H9 (cell line): ENCODE data around the gene BHLHE23. TPM values are rescaled to one million over a fixed set of nuclear protein-coding genes. Genes with fewer than 3 reads are reported as not detected.

Experiments
- DNase-seq: peaks from one replicate; pipeline ENCODE4 v3.0.0-alpha.2; 2017
- H2AFZ ChIP-seq: one replicate; pipeline ENCODE4 v1.6.1; 2013; ENCODE audit warnings: mild to moderate bottlenecking, low read length, control low read depth, moderate library complexity
- H2AK5ac ChIP-seq: 2 replicates; pipeline ENCODE4 v1.6.1; 2013; ENCODE audit warnings: low read length, control low read depth, mixed read lengths; ENCODE audit not compliant: insufficient read length
- H2BK120ac ChIP-seq: one replicate; pipeline ENCODE4 v1.6.1; 2013; ENCODE audit warnings: low read depth, mild to moderate bottlenecking, low read length, control low read depth, inconsistent platforms; ENCODE audit not compliant: poor library complexity, severe bottlenecking
- H2BK12ac ChIP-seq: 2 replicates; pipeline ENCODE4 v1.6.1; 2013; ENCODE audit warnings: low read length, control low read depth, mixed read lengths, low read depth; ENCODE audit not compliant: insufficient read length
- H2BK15ac ChIP-seq: 2 replicates; pipeline ENCODE4 v1.6.1; 2013; ENCODE audit warnings: low read depth, low read length, control low read depth
- H2BK20ac ChIP-seq: one replicate; pipeline ENCODE4 v1.6.1; 2013; ENCODE audit warnings: low read depth, mild to moderate bottlenecking, low read length, control low read depth, inconsistent platforms; ENCODE audit not compliant: poor library complexity, severe bottlenecking
- H2BK5ac ChIP-seq: 2 replicates; pipeline ENCODE4 v1.6.1; 2013; ENCODE audit warnings: low read length, control low read depth, mixed read lengths; ENCODE audit not compliant: insufficient read length
- H3K14ac ChIP-seq: 2 replicates; pipeline ENCODE4 v1.6.1; 2013; ENCODE audit warnings: low read length, control low read depth; ENCODE audit not compliant: insufficient read depth
- H3K18ac ChIP-seq: 2 replicates; pipeline ENCODE4 v1.6.1; 2013; ENCODE audit warnings: low read depth, mild to moderate bottlenecking, mixed read lengths, low read length, control low read depth; ENCODE audit not compliant: insufficient read length
- H3K23ac ChIP-seq: 2 replicates; pipeline ENCODE4 v1.6.1; 2013; ENCODE audit warnings: low read length, control low read depth, mixed read lengths, low read depth; ENCODE audit not compliant: insufficient read length
- H3K23me2 ChIP-seq: 2 replicates; pipeline ENCODE4 v1.6.1; 2013; ENCODE audit warnings: low read depth, mild to moderate bottlenecking, mixed read lengths, low read length, control low read depth; ENCODE audit not compliant: insufficient read length, poor library complexity, severe bottlenecking
- H3K27ac ChIP-seq: 2 replicates; pipeline ENCODE4 v1.5.1; 2013; ENCODE audit warnings: low read length, control low read depth, mixed read lengths, low read depth; ENCODE audit not compliant: insufficient read length
- H3K27me3 ChIP-seq: 2 replicates; pipeline ENCODE4 v1.6.1; 2013; ENCODE audit warnings: low read length, control low read depth, inconsistent platforms; ENCODE audit not compliant: insufficient read depth
- H3K4ac ChIP-seq: 2 replicates; pipeline ENCODE4 v1.6.1; 2013; ENCODE audit warnings: low read depth, mild to moderate bottlenecking, control low read depth, inconsistent platforms, low read length, moderate library complexity
- H3K4me1 ChIP-seq: 2 replicates; pipeline ENCODE4 v1.6.1; 2013; ENCODE audit warnings: low read length, control low read depth, inconsistent platforms; ENCODE audit not compliant: insufficient read depth
- H3K4me2 ChIP-seq: 2 replicates; pipeline ENCODE4 v1.6.1; 2013; ENCODE audit warnings: low read length, control low read depth, mixed read lengths; ENCODE audit not compliant: insufficient read length, insufficient read depth
- H3K56ac ChIP-seq: 2 replicates; pipeline ENCODE4 v1.6.1; 2013; ENCODE audit warnings: low read depth, mild to moderate bottlenecking, mixed read lengths, low read length, control low read depth; ENCODE audit not compliant: insufficient read length
- H3K79me1 ChIP-seq: 2 replicates; pipeline ENCODE4 v1.6.1; 2013; ENCODE audit warnings: low read depth, mild to moderate bottlenecking, moderate library complexity, low read length, control low read depth, inconsistent platforms; ENCODE audit not compliant: insufficient read depth, poor library complexity, severe bottlenecking
- H3K79me2 ChIP-seq: 2 replicates; pipeline ENCODE4 v1.6.1; 2013; ENCODE audit warnings: low read length, control low read depth, inconsistent platforms; ENCODE audit not compliant: insufficient read depth
- H3K9ac ChIP-seq: 2 replicates; pipeline ENCODE4 v1.6.1; 2013; ENCODE audit warnings: low read length, control low read depth, mixed read lengths; ENCODE audit not compliant: insufficient read length; ENCODE audit errors: extremely low read depth
- H3K9me3 ChIP-seq: one replicate; pipeline ENCODE4 v1.6.1; 2013; ENCODE audit warnings: low read depth, low read length, inconsistent platforms; ENCODE audit not compliant: control insufficient read depth
- H3T11ph ChIP-seq: one replicate; pipeline ENCODE4 v1.6.1; 2013; ENCODE audit warnings: mild to moderate bottlenecking, low read length, control low read depth, inconsistent platforms
- H4K20me1 ChIP-seq: one replicate; pipeline ENCODE4 v1.6.1; 2013; ENCODE audit not compliant: control insufficient read depth, insufficient read length, insufficient read depth
- H4K5ac ChIP-seq: 2 replicates; pipeline ENCODE4 v1.6.1; 2013; ENCODE audit warnings: low read depth, mild to moderate bottlenecking, mixed read lengths, low read length, control low read depth; ENCODE audit not compliant: insufficient read length
- H4K8ac ChIP-seq: replicated peaks from 2 replicates; pipeline ENCODE4 v1.6.1; 2013; ENCODE audit warnings: low read length, control low read depth, mixed read lengths, low read depth; ENCODE audit not compliant: insufficient read length
- H4K91ac ChIP-seq: 2 replicates; pipeline ENCODE4 v1.6.1; 2013; ENCODE audit warnings: low read depth, mild to moderate bottlenecking, moderate library complexity, mixed read lengths, low read length, control low read depth; ENCODE audit not compliant: insufficient read length
- H3K27ac Mint-ChIP-seq, 3 experiments: 2 replicates in 2 of 3; 3 replicates in 1 of 3; pipeline ENCODE4 v1.8.0; 2020 to 2021; ENCODE audit warnings: mixed read lengths in 3 of 3, mild to moderate bottlenecking in 1 of 3, moderate library complexity in 1 of 3
- H3K27me3 Mint-ChIP-seq: 2 replicates; pipeline ENCODE4 v1.8.0; 2021; ENCODE audit warnings: low read depth, mild to moderate bottlenecking, moderate library complexity, mixed read lengths
- H3K36me3 Mint-ChIP-seq, 3 experiments: 2 replicates in 2 of 3; 3 replicates in 1 of 3; pipeline ENCODE4 v1.8.0; 2020 to 2021; ENCODE audit warnings: low read depth in 3 of 3, mixed read lengths in 3 of 3; ENCODE audit not compliant: insufficient read depth in 1 of 3
- H3K4me1 Mint-ChIP-seq, 2 experiments: 2 replicates each; pipeline ENCODE4 v1.8.0; 2020; ENCODE audit warnings: mixed read lengths in 2 of 2
- H3K4me3 Mint-ChIP-seq, 2 experiments: 2 replicates in 1 of 2; 3 replicates in 1 of 2; pipeline ENCODE4 v1.8.0; 2020 to 2021; ENCODE audit warnings: mild to moderate bottlenecking in 2 of 2, mixed read lengths in 2 of 2, moderate library complexity in 1 of 2
- H3K9me3 Mint-ChIP-seq, 2 experiments: 2 replicates in 1 of 2; 3 replicates in 1 of 2; pipeline ENCODE4 v1.8.0; 2020; ENCODE audit warnings: mild to moderate bottlenecking in 2 of 2, mixed read lengths in 2 of 2, moderate library complexity in 1 of 2
- CTCF ChIP-seq: fragments of 200-600 bp; sonication (generic); conservative IDR thresholded peaks from 3 replicates; pipeline ENCODE4 v1.8.0; 2021; ENCODE audit warnings: antibody characterized with exemption, mild to moderate bottlenecking
- WGBS: extraction: QIAGEN DNeasy Blood & Tissue Kit; methylation state at CpG from one replicate; pipeline ENCODE4 v1.1.7; 2013; ENCODE audit warnings: missing lambda C conversion rate, low lambda C conversion rate, mixed read lengths; ENCODE audit not compliant: insufficient read length; ENCODE audit errors: extremely low coverage; 5-methylcytosine and 5-hydroxymethylcytosine counted together
- total RNA-seq: library from RNA; stranded (reverse); gene quantifications from 2 replicates; pipeline ENCODE4 v1.2.1, GENCODE V29; 2021

Gene BHLHE23
- total RNA-seq, 1 experiment from 2014 or later, result 0.35 TPM

- no peak overlapping the region for H3K4me3 Mint-ChIP-seq
- H4K20me1 ChIP-seq, result no peaks in the 10 kb centered on the region
- H3K56ac ChIP-seq, result no peak overlapping the region
- H3K27ac ChIP-seq, result no peak overlapping the region
- no peak overlapping the region for H2AFZ ChIP-seq
- no peak overlapping the region for H3K4me2 ChIP-seq
- no peak overlapping the region for H4K5ac ChIP-seq
- no peaks in the 10 kb centered on the region for H3K79me2 ChIP-seq
- no peak overlapping the region for H3K4ac ChIP-seq
- H3K23me2 ChIP-seq, result no peaks in the 10 kb centered on the region
- H3K36me3 Mint-ChIP-seq, result peaks cover 0 to 16% (median 0%) of the 10 kb centered on the region in 3 experiments; a peak in 2 of 7 replicates
- H3K18ac ChIP-seq, result no peak overlapping the region
- no peak overlapping the region for H2AK5ac ChIP-seq
- no peak overlapping the region for H2BK5ac ChIP-seq
- no peak overlapping the region for H3K14ac ChIP-seq
- no peak overlapping the region for H4K91ac ChIP-seq
- no peak overlapping the region for H3K23ac ChIP-seq
- no CpG with 5 or more reads among the region's 19 CpGs for WGBS
- DNase-seq, result no peak
- no peak overlapping the region for H4K8ac ChIP-seq
- no peaks in the 10 kb centered on the region for H3K9me3 Mint-ChIP-seq
- no peaks in the 10 kb centered on the region; the same call in 1 of the 2 replicates for H3K27me3 Mint-ChIP-seq
- H3K79me1 ChIP-seq, result no peaks in the 10 kb centered on the region
- H2BK120ac ChIP-seq, result no peak overlapping the region
- no peak overlapping the region for H3K9ac ChIP-seq
- H3K27me3 ChIP-seq, result no peaks in the 10 kb centered on the region
- H3K9me3 ChIP-seq, result no peaks in the 10 kb centered on the region
- H3K4me1 ChIP-seq, result no peaks in the 10 kb centered on the region
- peak; percentile 27; the same call in 1 of the 3 replicates for TF ChIP-seq CTCF
- H2BK15ac ChIP-seq, result no peak overlapping the region
- H2BK12ac ChIP-seq, result no peak overlapping the region
- H3K4me1 Mint-ChIP-seq, result peaks cover 3 to 9% of the 10 kb centered on the region in 2 experiments; a peak in 3 of 4 replicates
- H3T11ph ChIP-seq, result no peak overlapping the region
- no peak overlapping the region for H2BK20ac ChIP-seq
- no peak overlapping the region for H3K27ac Mint-ChIP-seq
Measured at GRCh38 chr20:62965363-62965771, 41.4 kb downstream of the BHLHE23 start.
